Retina (tissue), 1 donor: ENCODE results near the gene MAN2B1.
A peak's percentile ranks its signal among the peaks of the same experiment; 100 is the strongest.

ENCODE experiments used
- DNase-seq: peaks from one replicate; pipeline ENCODE4 v3.0.0-alpha.2; 2016

Gene MAN2B1

DNA sequence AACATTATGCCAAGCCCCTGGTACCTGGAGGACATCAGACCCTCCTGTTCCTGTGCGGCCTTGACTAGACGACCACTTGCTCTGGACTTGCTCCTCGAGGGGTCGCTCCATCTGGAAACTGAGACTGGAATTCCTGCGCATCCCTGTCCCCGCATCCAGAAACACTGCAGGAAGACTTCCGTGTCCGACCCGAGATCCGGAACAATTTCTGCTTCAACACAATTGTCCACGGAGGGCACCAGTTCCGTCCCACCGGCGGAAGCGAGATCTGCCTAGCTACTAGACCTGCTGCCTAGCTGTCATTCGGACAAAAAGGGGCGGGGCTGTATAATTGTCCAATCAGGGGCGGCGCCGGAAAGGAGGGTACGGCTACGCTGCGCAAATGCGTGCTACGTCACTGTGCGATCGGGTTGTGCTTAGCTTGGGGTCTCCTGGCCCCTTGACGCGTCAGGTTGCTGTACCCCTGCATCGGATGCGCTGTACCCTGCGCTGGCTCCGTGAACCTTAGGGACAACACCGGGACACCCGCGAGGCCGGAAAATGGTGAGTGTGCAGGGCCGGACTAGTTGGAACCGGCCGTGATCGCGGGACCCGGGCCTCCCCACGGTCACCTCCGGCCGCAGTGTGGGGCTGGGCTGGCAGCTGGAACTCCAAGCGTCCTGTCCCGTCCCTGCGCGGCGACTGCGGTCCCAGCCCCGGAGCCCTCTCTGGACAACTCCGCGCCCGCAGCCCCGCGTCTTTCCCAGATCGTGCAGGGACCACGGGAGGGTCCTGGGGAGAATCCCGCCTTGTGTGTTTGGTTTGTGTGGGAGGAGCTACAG, 55.8 kb downstream of the MAN2B1 start, which contains the start of the genes ZNF490 and ZNF791:
Gene ZNF490, minus strand, starts transcription at position 274 of the 821 bp plus-strand sequence. Its CDS starts 133 bp downstream, at position 141.
Gene ZNF791, plus strand, starts transcription at position 381 of the 821 bp plus-strand sequence. Its CDS starts 160 bp downstream, at position 541.
- DNase-seq: peak; percentile 97

GRCh38 chr19:12607631-12608030, 58.9 kb downstream of the MAN2B1 start:
- no peak for DNase-seq

DNA sequence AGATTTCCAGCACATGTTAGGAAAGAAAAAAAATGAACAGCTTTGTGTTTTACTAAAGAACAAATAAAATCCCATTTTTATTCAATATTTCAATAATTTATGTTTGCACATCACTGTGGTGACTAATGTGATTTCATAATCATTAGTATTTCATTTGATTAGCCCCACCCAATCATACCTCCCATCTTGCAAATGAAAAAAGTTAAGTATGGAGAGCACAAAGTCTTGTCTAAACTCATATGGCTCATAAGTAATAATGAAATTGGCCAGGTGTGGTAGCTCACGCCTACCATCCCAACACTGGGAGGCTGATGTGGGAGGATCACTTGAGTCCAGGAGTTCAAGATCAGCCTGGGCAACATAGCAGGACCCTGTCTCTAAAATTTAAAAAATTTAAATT, 59.7 kb downstream of the MAN2B1 start:
- DNase-seq: no peak

DNA sequence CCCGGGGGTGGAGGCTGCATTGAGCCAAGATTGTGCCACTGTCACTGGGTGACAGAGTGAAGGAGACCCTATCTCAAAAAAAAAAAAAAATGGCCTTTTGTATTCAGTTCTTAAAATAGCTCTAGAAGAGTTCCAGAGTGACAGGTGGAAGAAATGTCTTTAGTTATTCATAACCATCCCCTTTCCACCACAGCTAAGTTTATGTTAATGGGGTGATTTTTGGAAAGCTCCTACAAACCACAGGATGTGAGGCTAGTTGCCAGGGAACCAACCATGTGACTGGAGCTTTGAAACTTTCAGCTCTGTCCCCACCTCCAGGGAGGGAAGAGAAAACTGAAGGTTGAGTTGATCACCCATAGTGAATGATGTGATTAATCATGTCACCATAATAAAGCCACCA, 62.8 kb downstream of the MAN2B1 start:
- DNase-seq: no peak

DNA sequence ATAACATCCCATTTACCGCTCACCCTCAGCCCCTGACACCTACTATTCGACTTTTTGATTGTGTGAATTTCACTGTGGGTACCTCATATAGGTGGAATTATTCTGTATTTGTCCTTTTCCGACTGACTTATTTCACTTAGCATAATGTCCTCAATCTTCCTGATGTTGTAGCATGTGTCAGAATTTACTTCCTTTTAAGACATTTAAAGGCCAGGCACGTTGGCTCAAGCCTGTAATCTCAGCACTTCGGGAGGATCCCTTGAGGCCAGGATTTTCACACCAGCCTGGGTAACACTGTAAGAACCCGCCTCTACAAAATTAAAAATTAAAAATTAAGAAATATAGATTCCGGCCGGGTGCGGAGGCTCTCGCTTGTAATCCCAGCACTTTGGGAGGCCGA, 68.9 kb downstream of the MAN2B1 start:
- DNase-seq: no peak

- DNase-seq: peak; percentile 73
Observed at GRCh38 chr19:12596927-12597548, 69.5 kb downstream of the MAN2B1 start.
